A549 (cell line): ENCODE measurements around the gene NUDT5. TPM values are rescaled to one million over a fixed set of nuclear protein-coding genes. Genes with fewer than 3 reads are reported as not detected.

Experiments
- ATAC-seq, 2 experiments: fragments of 200-7000 bp in 1 of 2; fragments of >200 bp in 1 of 2; cut with Nextera tagmentation in 1 of 2; cut with Tn5 transposase in 1 of 2; 3 replicates each; pipeline versions ENCODE4 v1.8.0 to v1.9.1; 2018 to 2020; ENCODE audit warnings: mild to moderate bottlenecking in 1 of 2, moderate library complexity in 1 of 2
- CTCF ChIA-PET: fragments of 300-600 bp; sonication (Branson Sonifier 250); formaldehyde crosslinking; extraction: SDS; loops from one replicate; lab custom pipeline; 2021; ENCODE audit warnings: antibody characterized with exemption, inconsistent platforms; lab: Yijun Ruan, JAX
- POLR2A ChIA-PET: fragments of 350-600 bp; formaldehyde crosslinking; extraction: SDS; loops from one replicate; lab custom pipeline; 2021; ENCODE audit warnings: antibody characterized with exemption, inconsistent platforms; lab: Yijun Ruan, JAX
- DNase-seq, 2 experiments: peaks; one replicate each; pipeline versions ENCODE4 v3.0.0 to v3.0.0-alpha.2; 2011 to 2016; ENCODE audit warnings: low read depth in 1 of 2, low spot score in 1 of 2
- FAIRE-seq: peaks from 2 replicates; lab custom pipeline; 2011; peaks lifted over from hg19 to GRCh38; lab: Jason Lieb, UNC
- H3K27ac ChIP-seq, 2 experiments: fragments of >200 bp; sonication (Bioruptor Twin); formaldehyde crosslinking; 3 replicates each; pipeline ENCODE4 v1.5.1; 2016 to 2017
- H3K4me1 ChIP-seq: fragments of >200 bp; sonication (Bioruptor Twin); formaldehyde crosslinking; 3 replicates; pipeline ENCODE4 v1.6.1; 2016
- H3K4me2 ChIP-seq: fragments of >200 bp; sonication (Bioruptor Twin); formaldehyde crosslinking; 3 replicates; pipeline ENCODE4 v1.6.1; 2016
- H3K4me3 ChIP-seq: fragments of >200 bp; sonication (Bioruptor Twin); formaldehyde crosslinking; 3 replicates; pipeline ENCODE4 v1.5.1; 2016
- H3K9me3 ChIP-seq: fragments of >200 bp; sonication (Bioruptor Twin); formaldehyde crosslinking; 3 replicates; pipeline ENCODE4 v1.6.1; 2016
- CBX2 ChIP-seq: fragments of 200-600 bp; sonication (generic); IDR thresholded peaks from 2 replicates; pipeline ENCODE4 v1.6.1; 2016; ENCODE audit warnings: low read depth, mild to moderate bottlenecking, borderline replicate concordance
- CHD4 ChIP-seq: fragments of 200-600 bp; sonication (generic); IDR thresholded peaks from 2 replicates; pipeline ENCODE4 v1.6.1; 2016; ENCODE audit warnings: antibody characterized with exemption, mild to moderate bottlenecking, borderline replicate concordance
- HEYL ChIP-seq: fragments of 250-450 bp; sonication (Bioruptor Pico); IDR thresholded peaks from 2 replicates; pipeline ENCODE4 v1.8.0; 2021; ENCODE audit warnings: mild to moderate bottlenecking, moderate library complexity
- HOXA7 ChIP-seq: fragments of 250-450 bp; sonication (Bioruptor Pico); IDR thresholded peaks from 2 replicates; pipeline ENCODE4 v1.5.0; 2020; ENCODE audit warnings: mild to moderate bottlenecking, moderate library complexity
- HOXB5 ChIP-seq: fragments of 250-450 bp; sonication (Bioruptor Pico); IDR thresholded peaks from 2 replicates; pipeline ENCODE4 v1.5.0; 2020; ENCODE audit warnings: mild to moderate bottlenecking, moderate library complexity
- KDM1A ChIP-seq: fragments of 200-600 bp; sonication (generic); IDR thresholded peaks from 2 replicates; pipeline ENCODE4 v1.6.1; 2016; ENCODE audit warnings: low read depth, mild to moderate bottlenecking
- MAX ChIP-seq: IDR thresholded peaks from 2 replicates; pipeline ENCODE4 v1.6.1; 2012
- MAZ ChIP-seq: fragments of 150-350 bp; IDR thresholded peaks from 2 replicates; pipeline ENCODE4 v1.6.1; 2014; ENCODE audit warnings: antibody characterized with exemption, low read depth, low read length, borderline replicate concordance
- MYC ChIP-seq: IDR thresholded peaks from 2 replicates; pipeline ENCODE4 v1.6.1; 2012; ENCODE audit warnings: mild to moderate bottlenecking, inconsistent platforms, low read length, improper control_type of control experiment, borderline replicate concordance
- NPAS2 ChIP-seq: fragments of 250-450 bp; sonication (Bioruptor Pico); IDR thresholded peaks from 2 replicates; pipeline ENCODE4 v1.8.0; 2022; ENCODE audit warnings: mild to moderate bottlenecking, moderate library complexity, borderline replicate concordance
- RARB ChIP-seq: fragments of 250-450 bp; sonication (Bioruptor Pico); IDR thresholded peaks from 2 replicates; pipeline ENCODE4 v1.8.0; 2021; ENCODE audit warnings: mild to moderate bottlenecking, moderate library complexity
- RFX5 ChIP-seq: fragments of 450-650 bp; IDR thresholded peaks from 2 replicates; pipeline ENCODE4 v1.7.1; 2014; ENCODE audit warnings: antibody characterized with exemption, mild to moderate bottlenecking, moderate library complexity
- SREBF2 ChIP-seq: fragments of 450-650 bp; IDR thresholded peaks from 2 replicates; pipeline ENCODE4 v1.6.1; 2014; ENCODE audit warnings: mild to moderate bottlenecking, moderate library complexity
- TP53 ChIP-seq: fragments of 250-450 bp; sonication (Bioruptor Pico); IDR thresholded peaks from 2 replicates; pipeline ENCODE4 v1.5.0; 2021; ENCODE audit warnings: mild to moderate bottlenecking, moderate library complexity
- ZNF302 ChIP-seq: fragments of 250-450 bp; sonication (Bioruptor Pico); IDR thresholded peaks from 2 replicates; pipeline ENCODE4 v1.9.0; 2021; ENCODE audit warnings: inconsistent platforms, mild to moderate bottlenecking, moderate library complexity
- ZSCAN20 ChIP-seq: fragments of 250-450 bp; sonication (Bioruptor Pico); IDR thresholded peaks from 2 replicates; pipeline ENCODE4 v1.8.0; 2022; ENCODE audit warnings: mild to moderate bottlenecking, moderate library complexity
- WGBS: methylation state at CpG from one replicate; pipeline ENCODE4 v1.1.6; 2017; ENCODE audit errors: missing lambda C conversion rate; 5-methylcytosine and 5-hydroxymethylcytosine counted together
- polyA plus RNA-seq, 4 experiments: library from polyadenylated mRNA; depleted of rRNA in 3 of 4; stranded (reverse); fragments of >200 nt; fragmentation: RNase III in 1 of 4; extraction: RNeasy Plus Mini Kit Qiagen cat#74134 plus additional on column Dnase treatment in 1 of 4; gene quantifications; 2 replicates in 3 of 4; 3 replicates in 1 of 4; pipeline ENCODE4 v1.2.3, GENCODE V29; 2011 to 2017
- TF ChIP-seq, protein P1 (sequence below): fragments of 200-600 bp; sonication (generic); IDR thresholded peaks from 2 replicates; pipeline ENCODE4 v1.6.1; 2016; ENCODE audit warnings: antibody characterized with exemption, mild to moderate bottlenecking, moderate library complexity
- TF ChIP-seq, protein P2 (sequence below): fragments of 150-350 bp; IDR thresholded peaks from 2 replicates; pipeline ENCODE4 v1.6.1; 2014; ENCODE audit warnings: low read depth, mild to moderate bottlenecking, low read length

The NUDT5 gene
- polyA plus RNA-seq, 2 of the 4 experiments (the other 2 are of a cell fraction), result 146 to 190 TPM

DNA sequence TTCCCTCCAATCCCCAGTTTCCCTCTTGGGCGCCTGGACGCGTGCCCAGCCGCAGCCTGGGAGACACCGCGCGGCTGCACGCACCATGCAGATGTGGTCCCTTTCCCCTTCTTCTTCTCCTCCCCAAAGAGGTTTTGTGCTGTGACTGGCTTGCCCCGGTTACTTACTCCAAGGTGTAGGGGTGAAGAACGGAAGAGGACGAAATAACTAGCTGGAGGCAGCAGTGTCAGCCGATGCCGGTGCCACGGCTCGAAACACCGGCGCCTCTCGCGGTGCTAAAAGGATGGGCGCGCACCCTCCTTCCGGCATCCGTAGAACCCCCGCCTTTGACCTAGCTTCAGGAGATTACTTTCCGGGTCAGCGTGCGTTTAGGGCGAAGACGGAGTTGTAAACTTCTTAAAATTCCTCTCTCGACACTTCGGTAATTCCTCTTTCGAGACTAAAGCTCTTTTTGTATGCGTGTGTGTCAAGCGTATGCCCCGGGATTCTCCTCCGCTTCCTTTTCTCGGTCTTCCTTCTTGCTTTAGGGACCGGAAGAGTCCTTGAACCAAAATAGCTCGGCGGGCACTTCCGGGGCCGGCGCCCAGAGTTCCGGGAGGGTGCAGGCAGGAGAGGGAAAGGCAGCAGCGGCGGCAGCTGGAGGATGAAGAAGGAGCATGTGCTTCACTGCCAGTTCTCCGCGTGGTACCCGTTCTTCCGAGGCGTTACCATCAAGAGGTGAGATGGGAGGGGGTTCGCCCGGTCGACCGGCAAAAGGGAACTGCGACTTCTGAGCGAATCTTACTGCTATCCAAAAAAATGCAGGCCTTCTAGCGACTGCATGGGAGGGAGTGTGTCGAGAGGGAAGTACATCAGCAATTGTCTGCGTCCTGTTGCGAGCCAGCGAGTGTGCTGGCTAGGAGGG is at the start of gene NUDT5, which contains the start of gene CDC123 (continued):
- TF ChIP-seq, protein P1, sequence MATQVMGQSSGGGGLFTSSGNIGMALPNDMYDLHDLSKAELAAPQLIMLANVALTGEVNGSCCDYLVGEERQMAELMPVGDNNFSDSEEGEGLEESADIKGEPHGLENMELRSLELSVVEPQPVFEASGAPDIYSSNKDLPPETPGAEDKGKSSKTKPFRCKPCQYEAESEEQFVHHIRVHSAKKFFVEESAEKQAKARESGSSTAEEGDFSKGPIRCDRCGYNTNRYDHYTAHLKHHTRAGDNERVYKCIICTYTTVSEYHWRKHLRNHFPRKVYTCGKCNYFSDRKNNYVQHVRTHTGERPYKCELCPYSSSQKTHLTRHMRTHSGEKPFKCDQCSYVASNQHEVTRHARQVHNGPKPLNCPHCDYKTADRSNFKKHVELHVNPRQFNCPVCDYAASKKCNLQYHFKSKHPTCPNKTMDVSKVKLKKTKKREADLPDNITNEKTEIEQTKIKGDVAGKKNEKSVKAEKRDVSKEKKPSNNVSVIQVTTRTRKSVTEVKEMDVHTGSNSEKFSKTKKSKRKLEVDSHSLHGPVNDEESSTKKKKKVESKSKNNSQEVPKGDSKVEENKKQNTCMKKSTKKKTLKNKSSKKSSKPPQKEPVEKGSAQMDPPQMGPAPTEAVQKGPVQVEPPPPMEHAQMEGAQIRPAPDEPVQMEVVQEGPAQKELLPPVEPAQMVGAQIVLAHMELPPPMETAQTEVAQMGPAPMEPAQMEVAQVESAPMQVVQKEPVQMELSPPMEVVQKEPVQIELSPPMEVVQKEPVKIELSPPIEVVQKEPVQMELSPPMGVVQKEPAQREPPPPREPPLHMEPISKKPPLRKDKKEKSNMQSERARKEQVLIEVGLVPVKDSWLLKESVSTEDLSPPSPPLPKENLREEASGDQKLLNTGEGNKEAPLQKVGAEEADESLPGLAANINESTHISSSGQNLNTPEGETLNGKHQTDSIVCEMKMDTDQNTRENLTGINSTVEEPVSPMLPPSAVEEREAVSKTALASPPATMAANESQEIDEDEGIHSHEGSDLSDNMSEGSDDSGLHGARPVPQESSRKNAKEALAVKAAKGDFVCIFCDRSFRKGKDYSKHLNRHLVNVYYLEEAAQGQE, result peak; percentile 80
- TF ChIP-seq SREBF2 (no peak), MYC (peak; percentile 89), HEYL (CRISPR knock-in tag) (no peak)

DNA sequence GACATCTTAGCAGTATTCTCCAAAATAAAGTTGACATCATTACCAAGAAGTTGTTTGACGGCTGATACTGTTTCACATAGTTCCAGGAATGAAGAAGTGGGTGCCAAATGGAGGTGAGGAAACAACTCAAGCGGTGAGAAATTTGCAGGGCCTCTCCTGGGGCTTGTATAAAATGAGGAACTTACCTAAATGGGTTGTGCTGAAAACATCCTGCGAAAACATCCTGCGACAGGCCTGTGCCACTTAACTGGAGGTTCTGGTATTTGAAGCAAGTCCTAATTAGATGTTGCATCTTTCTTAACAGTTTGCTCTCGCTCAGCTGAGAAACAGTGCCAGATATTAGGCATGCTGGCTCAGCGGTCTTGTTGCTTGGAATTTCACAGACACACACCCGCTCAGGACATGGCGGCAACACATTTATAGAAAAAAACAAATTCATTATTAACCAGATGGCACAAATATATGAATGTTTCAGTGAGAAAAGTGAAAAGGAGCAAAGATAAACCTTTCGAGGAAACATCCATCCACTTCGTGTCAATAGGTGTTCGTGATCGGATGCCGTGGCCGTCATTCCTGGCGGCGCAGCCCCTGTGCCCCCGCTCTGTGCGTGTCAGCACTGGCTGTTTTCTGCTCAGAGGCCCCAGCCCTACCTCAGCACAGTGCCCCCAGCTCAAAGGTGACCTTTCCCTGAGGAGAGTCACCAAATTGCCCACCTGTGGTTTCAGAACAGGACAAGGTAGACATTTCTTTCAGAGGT is 48.4 kb upstream of the NUDT5 start:
- POLR2A ChIA-PET, result no interaction called here
- no peak for FAIRE-seq

More for the DNA sequence above, 48.4 kb upstream of the NUDT5 start:
- DNase-seq, result no peak
- CTCF ChIA-PET, result interaction anchor here (0.6 to 0.8 kb wide), 2 partner anchors 19 to 136 kb away, joined by 3 read pairs; no protein-coding TSS in a partner anchor
- WGBS, result 96% methylated on average over 18 of the region's 18 CpGs
- Histone ChIP-seq H3K27ac (no peak overlapping the region), H3K4me1 (no peaks in the 10 kb centered on the region; the same call in 2 of the 3 replicates), H3K4me3 (no peak overlapping the region), H3K4me2 (no peak overlapping the region), H3K9me3 (no peaks in the 10 kb centered on the region)
- TF ChIP-seq ZNF302 (CRISPR knock-in tag) (no peak), RFX5 (no peak), MAX (no peak), HOXA7 (no peak), HOXB5 (CRISPR knock-in tag) (no peak), TP53 (no peak), RARB (CRISPR knock-in tag) (no peak), KDM1A (no peak), MAZ (no peak), CBX2 (no peak), ZSCAN20 (CRISPR knock-in tag) (no peak), NPAS2 (no peak), CHD4 (no peak)
- TF ChIP-seq, protein P1, result no peak
- TF ChIP-seq, protein P2, sequence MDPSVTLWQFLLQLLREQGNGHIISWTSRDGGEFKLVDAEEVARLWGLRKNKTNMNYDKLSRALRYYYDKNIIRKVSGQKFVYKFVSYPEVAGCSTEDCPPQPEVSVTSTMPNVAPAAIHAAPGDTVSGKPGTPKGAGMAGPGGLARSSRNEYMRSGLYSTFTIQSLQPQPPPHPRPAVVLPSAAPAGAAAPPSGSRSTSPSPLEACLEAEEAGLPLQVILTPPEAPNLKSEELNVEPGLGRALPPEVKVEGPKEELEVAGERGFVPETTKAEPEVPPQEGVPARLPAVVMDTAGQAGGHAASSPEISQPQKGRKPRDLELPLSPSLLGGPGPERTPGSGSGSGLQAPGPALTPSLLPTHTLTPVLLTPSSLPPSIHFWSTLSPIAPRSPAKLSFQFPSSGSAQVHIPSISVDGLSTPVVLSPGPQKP, result no peak
- ATAC-seq, result no peak
